Retinal pigment epithelial cell (primary cell): ENCODE results near the gene F8.

Experiments
- DNase-seq: peaks from one replicate; pipeline ENCODE4 v3.0.0-alpha.2; 2010; ENCODE audit warnings: low read depth
- H3K4me3 ChIP-seq: 2 replicates; pipeline ENCODE4 v1.5.1; 2011; ENCODE audit warnings: mild to moderate bottlenecking, low read length, control low read depth, moderate library complexity
- CTCF ChIP-seq: conservative IDR thresholded peaks from 2 replicates; pipeline ENCODE4 v1.5.1; 2011; ENCODE audit warnings: low read depth, low read length, control low read depth, inconsistent platforms

The F8 gene

GRCh38 chrX:154804957-154805695 lies 217.4 kb downstream of the F8 start, which contains the start of gene MPP1:
Gene MPP1 (minus strand): TSS chrX:154805485. CDS start chrX:154805373, 112 bp downstream.
- TF ChIP-seq CTCF: no peak
- no peak for DNase-seq
- H3K4me3 ChIP-seq: peak within 1 kb of the TSS; percentile 65

- no peak for TF ChIP-seq CTCF
- DNase-seq: no peak
- peak overlapping the region; percentile 65 for H3K4me3 ChIP-seq
Measured at GRCh38 chrX:154804261-154804956, 218.1 kb downstream of the F8 start.

GRCh38 chrX:154802947-154803346 lies 219.6 kb downstream of the F8 start:
- DNase-seq: no peak
- H3K4me3 ChIP-seq: no peak overlapping the region
- TF ChIP-seq CTCF: no peak

- no peak overlapping the region for H3K4me3 ChIP-seq
- DNase-seq: no peak
- TF ChIP-seq CTCF: no peak
Measured at GRCh38 chrX:154800478-154801210, 221.9 kb downstream of the F8 start.

DNA sequence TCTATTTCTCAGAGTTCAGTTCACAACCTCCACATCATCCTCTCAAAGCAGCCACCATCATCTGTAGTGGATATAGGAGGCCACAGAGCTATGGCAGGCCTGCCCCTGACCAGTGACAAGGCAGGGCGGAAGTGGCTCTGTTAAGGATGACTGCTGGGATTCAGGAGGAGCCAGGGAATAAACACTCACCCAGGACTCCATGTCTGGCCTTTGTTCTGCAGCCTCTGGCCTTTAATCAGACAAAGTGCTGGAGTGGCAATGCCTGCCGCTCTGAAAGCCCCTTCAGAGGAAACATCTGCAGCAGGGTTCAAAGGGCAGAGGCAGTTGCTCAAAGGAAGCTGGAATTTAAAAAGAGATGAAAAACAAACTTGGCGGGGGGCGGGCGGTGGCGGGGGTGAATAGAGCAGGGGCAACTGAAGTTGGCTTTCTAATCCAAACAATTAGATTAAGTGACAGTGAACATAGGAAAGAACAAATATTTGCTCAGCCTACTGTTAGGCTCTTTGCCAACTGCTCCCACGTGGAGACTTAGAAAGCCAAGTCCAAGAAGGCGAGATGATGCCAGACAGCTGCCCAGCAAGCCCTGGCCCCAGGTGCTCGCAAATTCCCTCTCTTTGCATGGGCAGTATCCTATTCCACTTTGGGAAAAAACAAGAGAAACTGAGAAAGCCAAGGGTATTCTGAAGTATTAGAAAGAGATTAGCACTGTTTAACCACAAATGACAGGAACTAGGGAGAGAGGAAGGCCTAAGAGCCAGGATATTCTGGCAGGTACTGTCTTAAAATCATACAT lies 222.8 kb downstream of the F8 start:
- no peak for TF ChIP-seq CTCF
- no peak for DNase-seq
- H3K4me3 ChIP-seq: no peak overlapping the region

DNA sequence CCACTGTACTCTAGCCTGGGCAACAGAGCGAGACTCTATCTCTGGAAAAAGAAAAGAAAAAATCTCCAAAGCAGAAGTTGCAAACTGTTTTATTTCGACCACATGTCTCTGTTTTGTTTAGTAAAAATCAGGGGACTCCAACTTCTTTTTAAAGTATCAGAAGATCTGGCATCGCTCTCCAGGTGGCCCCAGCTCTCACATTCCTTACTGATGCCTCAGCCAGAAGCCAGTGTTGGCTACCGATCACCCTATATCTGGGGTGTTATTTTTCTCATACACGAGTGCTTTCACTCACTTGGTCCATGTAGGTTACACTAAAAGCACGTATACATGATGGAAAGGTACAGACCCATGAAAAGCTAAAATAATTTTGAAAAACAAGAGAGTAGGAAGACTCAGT lies 225.5 kb downstream of the F8 start:
- DNase-seq: no peak
- H3K4me3 ChIP-seq: no peak overlapping the region
- TF ChIP-seq CTCF: no peak
